ENCODE measurements around the gene FOXP4. TPM values are rescaled to one million over a fixed set of nuclear protein-coding genes. Genes with fewer than 3 reads are reported as not detected.

FOXP4 gene
- polyA plus RNA-seq, 1 of the 3 experiments (the other 2 are of a cell fraction), result 7.3 TPM

GRCh38 chr6:41644297-41644879 is 98.2 kb downstream of the FOXP4 start:
- Histone ChIP-seq H3K27me3 (ENCODE audit: insufficient read depth) (no peaks in the 10 kb centered on the region), H3K9me2 (no peaks in the 10 kb centered on the region), H3K27ac (ENCODE audit: low read depth in 2 of 2, low read length in 1 of 2) (no peak overlapping the region), H3K4me1 (ENCODE audit: control insufficient read depth in 1 of 2, insufficient read depth in 2 of 2, low read depth in 1 of 2, low read length in 1 of 2) (peaks cover 4 to 27% of the 10 kb centered on the region in 2 experiments; a peak in 2 of 4 replicates), H3K4me2 (no peak overlapping the region), H3F3A (replicated peaks; ENCODE audit: insufficient read depth) (no peaks in the 10 kb centered on the region), H3K4me3 (ENCODE audit: low read depth in 2 of 2, low read length in 1 of 2) (no peak overlapping the region), H3K79me2 (ENCODE audit: insufficient read depth) (no peaks in the 10 kb centered on the region), H3K9me3 (no peaks in the 10 kb centered on the region), H3K36me3 (replicated peaks in 1 of 2; ENCODE audit: control insufficient read depth in 1 of 2, insufficient read depth in 2 of 2, low read length in 1 of 2) (no peaks in the 10 kb centered on the region), H4K20me1 (ENCODE audit: insufficient read depth) (no peaks in the 10 kb centered on the region), H2AFZ (ENCODE audit: low read depth) (no peak overlapping the region), H3K9ac (no peak overlapping the region)
- CTCF ChIA-PET, result interaction anchor here (0.8 to 2.7 kb wide), 4 partner anchors 10 to 276 kb away, joined by 3 to 7 read pairs (median 4); no protein-coding TSS in a partner anchor
- POLR2A ChIA-PET, result no interaction called here
- WGBS (ENCODE audit: low lambda C conversion rate), result 79% methylated on average over 3 of the region's 4 CpGs
- DNase-seq, result no peak
- TF ChIP-seq ELF1 (IDR thresholded peaks at IDR 0.05) (no peak), CTCF (IDR thresholded peaks at IDR 0.05) (no peak), FOXJ3 (CRISPR knock-in tag; IDR thresholded peaks at IDR 0.05) (no peak), USF2 (IDR thresholded peaks at IDR 0.05; ENCODE audit: borderline replicate concordance, low read depth, low read length) (no peak), EZH2phosphoT487 (IDR thresholded peaks at IDR 0.05; ENCODE audit: borderline replicate concordance, low read depth) (no peak), SMC3 (IDR thresholded peaks at IDR 0.05; ENCODE audit: low read depth, low read length) (no peak), RXRA (IDR thresholded peaks at IDR 0.05; ENCODE audit: borderline replicate concordance, low read depth) (no peak), NRF1 (IDR thresholded peaks at IDR 0.05; ENCODE audit: low read depth, low read length) (no peak), TAF1 (IDR thresholded peaks at IDR 0.05; ENCODE audit: borderline replicate concordance, low read depth, low read length) (no peak), RAD21 (IDR thresholded peaks at IDR 0.05; ENCODE audit: low read length) (no peak), MXI1 (IDR thresholded peaks at IDR 0.05; ENCODE audit: low read depth, low read length) (no peak), RFX5 (IDR thresholded peaks at IDR 0.05; ENCODE audit: low read length) (no peak), IRF3 (IDR thresholded peaks at IDR 0.05; ENCODE audit: low read depth, low read length) (no peak), NFIC (IDR thresholded peaks at IDR 0.05; ENCODE audit: borderline replicate concordance) (no peak), FOSL2 (IDR thresholded peaks at IDR 0.05; ENCODE audit: borderline replicate concordance, low read depth) (no peak)
- TF ChIP-seq, protein P1, sequence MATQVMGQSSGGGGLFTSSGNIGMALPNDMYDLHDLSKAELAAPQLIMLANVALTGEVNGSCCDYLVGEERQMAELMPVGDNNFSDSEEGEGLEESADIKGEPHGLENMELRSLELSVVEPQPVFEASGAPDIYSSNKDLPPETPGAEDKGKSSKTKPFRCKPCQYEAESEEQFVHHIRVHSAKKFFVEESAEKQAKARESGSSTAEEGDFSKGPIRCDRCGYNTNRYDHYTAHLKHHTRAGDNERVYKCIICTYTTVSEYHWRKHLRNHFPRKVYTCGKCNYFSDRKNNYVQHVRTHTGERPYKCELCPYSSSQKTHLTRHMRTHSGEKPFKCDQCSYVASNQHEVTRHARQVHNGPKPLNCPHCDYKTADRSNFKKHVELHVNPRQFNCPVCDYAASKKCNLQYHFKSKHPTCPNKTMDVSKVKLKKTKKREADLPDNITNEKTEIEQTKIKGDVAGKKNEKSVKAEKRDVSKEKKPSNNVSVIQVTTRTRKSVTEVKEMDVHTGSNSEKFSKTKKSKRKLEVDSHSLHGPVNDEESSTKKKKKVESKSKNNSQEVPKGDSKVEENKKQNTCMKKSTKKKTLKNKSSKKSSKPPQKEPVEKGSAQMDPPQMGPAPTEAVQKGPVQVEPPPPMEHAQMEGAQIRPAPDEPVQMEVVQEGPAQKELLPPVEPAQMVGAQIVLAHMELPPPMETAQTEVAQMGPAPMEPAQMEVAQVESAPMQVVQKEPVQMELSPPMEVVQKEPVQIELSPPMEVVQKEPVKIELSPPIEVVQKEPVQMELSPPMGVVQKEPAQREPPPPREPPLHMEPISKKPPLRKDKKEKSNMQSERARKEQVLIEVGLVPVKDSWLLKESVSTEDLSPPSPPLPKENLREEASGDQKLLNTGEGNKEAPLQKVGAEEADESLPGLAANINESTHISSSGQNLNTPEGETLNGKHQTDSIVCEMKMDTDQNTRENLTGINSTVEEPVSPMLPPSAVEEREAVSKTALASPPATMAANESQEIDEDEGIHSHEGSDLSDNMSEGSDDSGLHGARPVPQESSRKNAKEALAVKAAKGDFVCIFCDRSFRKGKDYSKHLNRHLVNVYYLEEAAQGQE (IDR thresholded peaks at IDR 0.05; ENCODE audit: low read depth, low read length), result no peak
- TF ChIP-seq, protein P2, sequence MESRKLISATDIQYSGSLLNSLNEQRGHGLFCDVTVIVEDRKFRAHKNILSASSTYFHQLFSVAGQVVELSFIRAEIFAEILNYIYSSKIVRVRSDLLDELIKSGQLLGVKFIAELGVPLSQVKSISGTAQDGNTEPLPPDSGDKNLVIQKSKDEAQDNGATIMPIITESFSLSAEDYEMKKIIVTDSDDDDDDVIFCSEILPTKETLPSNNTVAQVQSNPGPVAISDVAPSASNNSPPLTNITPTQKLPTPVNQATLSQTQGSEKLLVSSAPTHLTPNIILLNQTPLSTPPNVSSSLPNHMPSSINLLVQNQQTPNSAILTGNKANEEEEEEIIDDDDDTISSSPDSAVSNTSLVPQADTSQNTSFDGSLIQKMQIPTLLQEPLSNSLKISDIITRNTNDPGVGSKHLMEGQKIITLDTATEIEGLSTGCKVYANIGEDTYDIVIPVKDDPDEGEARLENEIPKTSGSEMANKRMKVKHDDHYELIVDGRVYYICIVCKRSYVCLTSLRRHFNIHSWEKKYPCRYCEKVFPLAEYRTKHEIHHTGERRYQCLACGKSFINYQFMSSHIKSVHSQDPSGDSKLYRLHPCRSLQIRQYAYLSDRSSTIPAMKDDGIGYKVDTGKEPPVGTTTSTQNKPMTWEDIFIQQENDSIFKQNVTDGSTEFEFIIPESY (IDR thresholded peaks at IDR 0.05; ENCODE audit: borderline replicate concordance, low read depth), result no peak
- TF ChIP-seq, protein P3, sequence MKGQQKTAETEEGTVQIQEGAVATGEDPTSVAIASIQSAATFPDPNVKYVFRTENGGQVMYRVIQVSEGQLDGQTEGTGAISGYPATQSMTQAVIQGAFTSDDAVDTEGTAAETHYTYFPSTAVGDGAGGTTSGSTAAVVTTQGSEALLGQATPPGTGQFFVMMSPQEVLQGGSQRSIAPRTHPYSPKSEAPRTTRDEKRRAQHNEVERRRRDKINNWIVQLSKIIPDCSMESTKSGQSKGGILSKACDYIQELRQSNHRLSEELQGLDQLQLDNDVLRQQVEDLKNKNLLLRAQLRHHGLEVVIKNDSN (IDR thresholded peaks at IDR 0.05; ENCODE audit: borderline replicate concordance, low read depth), result no peak
